OCI-LY1 (cell line): Measurements from ENCODE around the gene AKT2.

Experiments
- H2AFZ ChIP-seq: fragments of 200-600 bp; sonication (generic), shearing (Covaris generic); 2 replicates; pipeline ENCODE4 v1.6.0; 2014; ENCODE audit warnings: antibody characterized with exemption, mild to moderate bottlenecking, low read length
- H3F3A ChIP-seq: fragments of 200-600 bp; sonication (generic), shearing (Covaris generic); 2 replicates; pipeline ENCODE4 v1.6.0; 2014; ENCODE audit warnings: mild to moderate bottlenecking, antibody characterized with exemption, low read length, moderate library complexity; ENCODE audit not compliant: insufficient read depth
- H3K27ac ChIP-seq: fragments of 200-600 bp; sonication (generic); 2 replicates; pipeline ENCODE4 v1.5.1; 2014; ENCODE audit warnings: low read length, mixed run types, mild to moderate bottlenecking, low read depth; ENCODE audit not compliant: poor library complexity, severe bottlenecking
- H3K27me3 ChIP-seq: fragments of 200-600 bp; sonication (generic); 2 replicates; pipeline ENCODE4 v1.6.0; 2014; ENCODE audit warnings: antibody characterized with exemption, mild to moderate bottlenecking, low read length, moderate library complexity; ENCODE audit not compliant: insufficient read depth
- H3K36me3 ChIP-seq: fragments of 200-600 bp; sonication (generic); 2 replicates; pipeline ENCODE4 v1.6.1; 2014; ENCODE audit warnings: mild to moderate bottlenecking, antibody characterized with exemption, low read length, moderate library complexity, mixed read lengths; ENCODE audit not compliant: insufficient read depth
- H3K4me1 ChIP-seq: fragments of 200-600 bp; sonication (generic); 2 replicates; pipeline ENCODE4 v1.5.1; 2014; ENCODE audit warnings: mild to moderate bottlenecking, low read length, moderate library complexity; ENCODE audit not compliant: insufficient read depth, severe bottlenecking
- H3K4me2 ChIP-seq: fragments of 200-600 bp; sonication (generic), shearing (Covaris generic); 2 replicates; pipeline ENCODE4 v1.6.1; 2014; ENCODE audit warnings: low read length
- H3K4me3 ChIP-seq: fragments of 200-600 bp; sonication (generic); 2 replicates; pipeline ENCODE4 v1.5.1; 2014; ENCODE audit warnings: low read length, low read depth, mild to moderate bottlenecking, mixed read lengths; ENCODE audit not compliant: poor library complexity, severe bottlenecking
- H3K79me2 ChIP-seq: fragments of 200-600 bp; shearing (Covaris generic); 2 replicates; pipeline ENCODE4 v1.6.1; 2016; ENCODE audit warnings: mixed run types, low read length, mixed read lengths; ENCODE audit not compliant: insufficient read depth
- H3K9ac ChIP-seq: fragments of 200-600 bp; sonication (generic), shearing (Covaris generic); 2 replicates; pipeline ENCODE4 v1.6.1; 2014; ENCODE audit warnings: mild to moderate bottlenecking, low read length, mixed read lengths
- H3K9me2 ChIP-seq: fragments of 200-600 bp; sonication (generic), shearing (Covaris generic); 2 replicates; pipeline ENCODE4 v1.6.1; 2014; ENCODE audit warnings: low read depth, mild to moderate bottlenecking, low read length, mixed read lengths
- H3K9me3 ChIP-seq: fragments of 200-600 bp; shearing (Covaris generic); 2 replicates; pipeline ENCODE4 v1.6.1; 2014; ENCODE audit warnings: low read length, mixed read lengths
- H4K20me1 ChIP-seq: fragments of 200-600 bp; sonication (generic), shearing (Covaris generic); 2 replicates; pipeline ENCODE4 v1.6.0; 2016; ENCODE audit warnings: mild to moderate bottlenecking, low read length; ENCODE audit not compliant: insufficient read depth
- CTCF ChIP-seq: fragments of 200-600 bp; sonication (generic), shearing (Covaris generic); IDR thresholded peaks from 2 replicates; pipeline ENCODE4 v1.5.1; 2017; ENCODE audit warnings: mild to moderate bottlenecking, antibody characterized with exemption, low read length, moderate library complexity, mixed read lengths
- EZH2 ChIP-seq: fragments of 200-600 bp; sonication (generic), shearing (Covaris generic); IDR thresholded peaks from 2 replicates; pipeline ENCODE4 v1.8.0; 2017; ENCODE audit warnings: borderline replicate concordance, mixed run types, mild to moderate bottlenecking, antibody characterized with exemption, low read length, moderate library complexity, mixed read lengths

AKT2 gene

DNA sequence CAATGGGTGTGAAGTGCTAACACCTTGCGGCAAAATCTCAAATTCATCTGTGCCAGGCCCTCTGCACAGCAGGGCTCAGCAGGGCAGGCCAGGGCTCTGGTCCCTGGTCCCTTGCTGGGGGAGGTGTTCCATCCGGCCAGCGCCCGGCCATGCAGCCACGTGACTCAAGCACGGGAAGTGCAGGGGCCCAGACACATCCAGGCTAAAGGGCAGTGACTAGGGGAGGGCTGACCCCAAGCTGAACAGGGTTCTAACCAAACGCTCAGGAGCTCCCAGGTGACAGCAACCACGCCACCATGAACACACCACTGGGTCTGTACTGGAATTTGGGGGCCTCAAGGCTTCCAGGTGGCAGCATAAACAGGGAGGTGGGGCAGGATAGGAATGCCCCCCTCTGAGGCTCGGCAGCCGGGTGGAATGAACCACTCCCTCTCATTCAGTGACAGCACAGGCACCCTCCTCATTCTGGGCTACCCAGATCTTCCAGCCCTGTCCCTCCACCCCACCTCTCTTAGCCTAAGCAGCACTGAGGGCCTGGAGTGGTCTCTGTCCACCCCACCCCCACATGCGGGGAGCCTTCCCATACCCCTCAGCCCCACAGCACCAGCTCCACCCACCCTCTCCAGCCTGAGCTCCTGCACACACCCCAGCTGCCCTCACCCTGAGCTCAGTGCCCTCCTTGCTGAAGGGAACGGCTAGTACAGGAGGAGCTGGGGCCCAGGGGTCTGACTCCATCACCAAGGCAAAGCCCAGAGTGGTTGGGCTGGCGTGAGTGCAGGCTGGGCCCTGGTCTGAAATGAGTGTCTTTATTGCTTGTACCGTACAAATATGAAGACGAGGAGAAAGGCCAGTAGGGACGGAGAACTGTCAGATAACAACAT, 53.4 kb downstream of the AKT2 start:
- Histone ChIP-seq H3K36me3 (peaks cover 35% of the 10 kb centered on the region), H3K4me3 (no peak overlapping the region), H2AFZ (no peak overlapping the region), H3K4me1 (no peaks in the 10 kb centered on the region), H3K9me2 (no peaks in the 10 kb centered on the region), H4K20me1 (no peaks in the 10 kb centered on the region), H3F3A (no peaks in the 10 kb centered on the region; the same call in 1 of the 2 replicates), H3K27ac (no peak overlapping the region), H3K27me3 (no peaks in the 10 kb centered on the region), H3K79me2 (no peaks in the 10 kb centered on the region), H3K9ac (no peak overlapping the region), H3K4me2 (no peak overlapping the region), H3K9me3 (no peaks in the 10 kb centered on the region)
- TF ChIP-seq CTCF (no peak), EZH2 (no peak)

GRCh38 chr19:40231057-40231456, 54.1 kb downstream of the AKT2 start:
- Histone ChIP-seq H3K9me2 (no peaks in the 10 kb centered on the region), H3K4me3 (no peak overlapping the region), H3K27me3 (no peaks in the 10 kb centered on the region), H3F3A (no peaks in the 10 kb centered on the region; the same call in 1 of the 2 replicates), H2AFZ (no peak overlapping the region), H3K36me3 (peaks cover 29% of the 10 kb centered on the region), H3K4me2 (no peak overlapping the region), H3K79me2 (no peaks in the 10 kb centered on the region), H4K20me1 (no peaks in the 10 kb centered on the region), H3K9ac (no peak overlapping the region), H3K9me3 (no peaks in the 10 kb centered on the region), H3K4me1 (no peaks in the 10 kb centered on the region), H3K27ac (no peak overlapping the region)
- TF ChIP-seq CTCF (no peak), EZH2 (no peak)

- H3K4me2 ChIP-seq = no peak overlapping the region
- H3K27ac ChIP-seq = no peak overlapping the region
- no peaks in the 10 kb centered on the region for H4K20me1 ChIP-seq
Observed at GRCh38 chr19:40229926-40230417, 55.2 kb downstream of the AKT2 start.

More at GRCh38 chr19:40229926-40230417, 55.2 kb downstream of the AKT2 start:
- Histone ChIP-seq H3K27me3 (no peaks in the 10 kb centered on the region), H3K9ac (no peak overlapping the region), H3K4me1 (no peaks in the 10 kb centered on the region), H3K79me2 (no peaks in the 10 kb centered on the region), H3K36me3 (peaks cover 21% of the 10 kb centered on the region), H2AFZ (no peak overlapping the region), H3F3A (no peaks in the 10 kb centered on the region; the same call in 1 of the 2 replicates), H3K4me3 (no peak overlapping the region), H3K9me2 (no peaks in the 10 kb centered on the region), H3K9me3 (no peaks in the 10 kb centered on the region)
- TF ChIP-seq EZH2 (no peak), CTCF (no peak)
